ENCODE measurements around the gene SEL1L3. TPM values are rescaled to one million over a fixed set of nuclear protein-coding genes. Genes with fewer than 3 reads are reported as not detected.

SEL1L3 gene
- total RNA-seq, 1 experiment from 2014 or later = 28.1 TPM

DNA sequence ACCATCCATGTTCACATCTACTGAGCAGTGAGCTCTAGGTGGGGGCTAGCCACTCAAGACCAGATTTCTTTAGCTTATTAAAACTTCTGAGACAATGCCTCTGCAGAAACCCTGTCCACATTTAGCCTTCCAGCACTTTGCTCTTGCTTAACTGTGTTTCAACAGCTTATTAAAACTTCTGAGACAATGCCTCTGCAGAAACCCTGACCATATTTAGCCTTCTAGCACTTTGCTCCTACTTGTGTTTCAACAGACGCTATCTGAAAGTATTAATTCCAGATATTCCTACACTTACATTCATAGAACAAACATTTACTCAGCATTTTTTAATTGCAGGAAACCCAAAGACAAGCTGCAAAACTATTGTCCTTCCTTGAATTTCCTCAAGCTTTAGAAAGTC is 91.9 kb downstream of the SEL1L3 start:
- Mint-ChIP-seq H3K27ac (ENCODE audit: low read depth, unreplicated experiment) (no peak overlapping the region), H3K9me3 (ENCODE audit: unreplicated experiment) (no peaks in the 10 kb centered on the region), H3K4me3 (ENCODE audit: unreplicated experiment) (no peak overlapping the region), H3K36me3 (ENCODE audit: insufficient read depth, unreplicated experiment) (peaks cover 6% of the 10 kb centered on the region), H3K4me1 (ENCODE audit: insufficient read depth, unreplicated experiment) (no peaks in the 10 kb centered on the region), H3K27me3 (ENCODE audit: insufficient read depth, unreplicated experiment) (no peaks in the 10 kb centered on the region)
- no TSS peak for BruUV-seq (replicated peaks)
- TF ChIP-seq CTCF (IDR thresholded peaks at IDR 0.05; ENCODE audit: unreplicated experiment) = no peak
- no peak for DNase-seq (ENCODE audit: unreplicated experiment)
- ChIA-PET POLR2A (interaction anchor here (1.3 kb wide), 1 partner anchor 329 kb away, joined by 3 read pairs; no protein-coding TSS in a partner anchor), CTCF (interaction anchor here (0.6 to 10.8 kb wide), 3 partner anchors 20 to 327 kb away, joined by 3 to 309 read pairs (median 3); no protein-coding TSS in a partner anchor)
- intact Hi-C loops (cut with micrococcal nuclease) = no loop called here

DNA sequence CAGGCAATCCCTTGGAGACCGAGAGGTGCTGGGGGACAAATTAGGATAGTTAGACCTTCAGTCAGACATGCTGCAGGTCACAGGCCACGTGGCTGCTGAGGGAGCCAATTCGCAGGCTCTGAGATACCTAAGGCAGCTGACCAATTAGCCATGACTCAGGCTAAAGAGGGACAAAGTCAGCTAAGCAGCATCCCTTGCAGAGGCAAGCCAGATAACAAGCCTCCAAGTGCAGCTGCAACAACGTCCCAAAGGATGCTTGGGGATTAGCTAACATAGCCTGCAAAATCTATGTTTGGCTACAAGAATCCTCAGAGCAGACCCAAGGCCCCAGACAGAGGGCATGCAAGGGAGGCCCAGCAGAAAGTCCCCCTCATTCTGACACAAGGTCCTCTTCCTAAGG is 93.5 kb downstream of the SEL1L3 start:
- H3K4me1 Mint-ChIP-seq (ENCODE audit: insufficient read depth, unreplicated experiment) = no peaks in the 10 kb centered on the region
- intact Hi-C loops (cut with micrococcal nuclease) = no loop called here
- no peak for TF ChIP-seq CTCF (IDR thresholded peaks at IDR 0.05; ENCODE audit: unreplicated experiment)
- no peak for DNase-seq (ENCODE audit: unreplicated experiment)
- ChIA-PET POLR2A (interaction anchor here (0.6 kb wide), 2 partner anchors 406 to 689 kb away, joined by 3 to 4 read pairs; no protein-coding TSS in a partner anchor), CTCF (interaction anchor here (0.6 to 10.8 kb wide), 11 partner anchors 9 to 641 kb away, joined by 3 to 309 read pairs (median 6); no protein-coding TSS in a partner anchor)
- H3K4me3 Mint-ChIP-seq (ENCODE audit: unreplicated experiment) = no peak overlapping the region
- no TSS peak for BruUV-seq (replicated peaks)
- H3K36me3 Mint-ChIP-seq (ENCODE audit: insufficient read depth, unreplicated experiment) = peaks cover 18% of the 10 kb centered on the region
- H3K9me3 Mint-ChIP-seq (ENCODE audit: unreplicated experiment) = no peaks in the 10 kb centered on the region
- no peak overlapping the region for H3K27ac Mint-ChIP-seq (ENCODE audit: low read depth, unreplicated experiment)
- no peaks in the 10 kb centered on the region for H3K27me3 Mint-ChIP-seq (ENCODE audit: insufficient read depth, unreplicated experiment)

DNA sequence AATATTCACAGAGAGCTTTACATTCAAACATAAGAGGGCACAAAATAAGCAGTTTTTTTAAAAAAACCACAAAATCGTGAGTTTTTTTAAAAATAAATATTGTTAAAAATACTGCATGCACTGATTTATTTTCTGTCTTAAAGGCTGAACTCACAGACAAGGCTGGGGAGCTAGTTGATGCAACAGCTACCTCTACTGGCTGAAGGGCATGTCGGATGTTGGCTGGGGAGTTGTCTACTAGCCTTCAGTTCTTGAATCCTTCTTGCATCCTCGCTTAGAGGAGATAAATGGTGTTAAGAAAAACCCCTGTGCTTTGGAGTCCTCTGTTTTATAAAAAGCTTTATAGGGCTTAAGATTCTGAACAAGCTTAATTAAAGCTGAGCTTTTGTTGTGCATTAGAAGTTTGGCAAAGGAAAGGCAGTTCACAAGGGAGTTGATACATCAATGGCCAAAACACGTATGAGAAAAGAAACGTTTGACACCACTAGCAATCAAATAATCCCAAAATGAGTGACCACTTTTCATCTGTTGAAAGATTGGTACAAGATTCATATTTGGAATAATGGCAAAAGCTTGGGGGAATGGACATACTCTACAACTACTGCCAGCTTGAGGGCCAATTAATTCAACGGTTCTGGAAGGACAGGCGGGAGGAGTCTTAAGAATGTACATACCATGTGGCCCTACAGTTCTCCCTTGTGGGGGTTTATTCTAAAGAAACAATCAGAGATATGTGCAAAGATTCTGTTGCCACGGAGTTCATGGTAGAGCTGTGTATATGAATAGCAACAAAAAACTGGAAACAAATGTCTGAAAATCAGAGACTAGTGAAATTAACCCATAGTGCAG is 94.7 kb downstream of the SEL1L3 start:
- peak; percentile 85 for TF ChIP-seq CTCF (IDR thresholded peaks at IDR 0.05; ENCODE audit: unreplicated experiment)
- Mint-ChIP-seq H3K27me3 (ENCODE audit: insufficient read depth, unreplicated experiment) (no peaks in the 10 kb centered on the region), H3K36me3 (ENCODE audit: insufficient read depth, unreplicated experiment) (peaks cover 30% of the 10 kb centered on the region), H3K4me3 (ENCODE audit: unreplicated experiment) (no peak overlapping the region), H3K4me1 (ENCODE audit: insufficient read depth, unreplicated experiment) (no peaks in the 10 kb centered on the region), H3K9me3 (ENCODE audit: unreplicated experiment) (no peaks in the 10 kb centered on the region), H3K27ac (ENCODE audit: low read depth, unreplicated experiment) (no peak overlapping the region)
- CTCF ChIA-PET = interaction anchor here (0.5 to 10.8 kb wide), 54 partner anchors 8 to 944 kb away, joined by 3 to 309 read pairs (median 4); partner anchors contain the start of gene SMIM20
- intact Hi-C loops (cut with micrococcal nuclease) = loop anchor here (1.0 kb wide), 1 partner anchor 327 kb away; no protein-coding TSS in a partner anchor
- DNase-seq (ENCODE audit: unreplicated experiment) = peak; percentile 75
- POLR2A ChIA-PET = interaction anchor here (0.6 to 1.3 kb wide), 6 partner anchors 288 to 638 kb away, joined by 3 to 5 read pairs (median 3); no protein-coding TSS in a partner anchor
- no TSS peak for BruUV-seq (replicated peaks)

- peak; percentile 77 for DNase-seq (ENCODE audit: unreplicated experiment)
- no peak overlapping the region for H3K27ac Mint-ChIP-seq (ENCODE audit: low read depth, unreplicated experiment)
- H3K36me3 Mint-ChIP-seq (ENCODE audit: insufficient read depth, unreplicated experiment) = peaks cover 39% of the 10 kb centered on the region
- ChIA-PET CTCF (interaction anchor here (0.5 to 4.5 kb wide), 4 partner anchors 9 to 320 kb away, joined by 3 to 52 read pairs (median 4); no protein-coding TSS in a partner anchor), POLR2A (no interaction called here)
- no TSS peak for BruUV-seq (replicated peaks)
- intact Hi-C loops (cut with micrococcal nuclease) = no loop called here
- no peak for TF ChIP-seq CTCF (IDR thresholded peaks at IDR 0.05; ENCODE audit: unreplicated experiment)
- no peaks in the 10 kb centered on the region for H3K27me3 Mint-ChIP-seq (ENCODE audit: insufficient read depth, unreplicated experiment)
- H3K9me3 Mint-ChIP-seq (ENCODE audit: unreplicated experiment) = no peaks in the 10 kb centered on the region
- H3K4me3 Mint-ChIP-seq (ENCODE audit: unreplicated experiment) = no peak overlapping the region
- H3K4me1 Mint-ChIP-seq (ENCODE audit: insufficient read depth, unreplicated experiment) = peaks cover 7% of the 10 kb centered on the region
Observed at GRCh38 chr4:25760518-25761157, 102.2 kb downstream of the SEL1L3 start.
